Measurements from ENCODE around the gene DLX6.

Gene DLX6

GRCh38 chr7:96993094-96993865 lies 12.1 kb upstream of the DLX6 start:
- H3K79me2 ChIP-seq (ENCODE audit: control insufficient read depth, low read length) = no peaks in the 10 kb centered on the region
- peaks cover 16% of the 10 kb centered on the region for H3K27me3 ChIP-seq (ENCODE audit: control insufficient read depth, low read length)
- H3K9me2 ChIP-seq (replicated peaks; ENCODE audit: control insufficient read depth, low read length) = no peaks in the 10 kb centered on the region
- no peak overlapping the region for H3K27ac ChIP-seq (ENCODE audit: low read depth, low read length)
- H3K9me3 ChIP-seq (ENCODE audit: control insufficient read depth, insufficient read depth, low read length) = no peaks in the 10 kb centered on the region
- no peaks in the 10 kb centered on the region for H3K36me3 ChIP-seq (ENCODE audit: control insufficient read depth, low read length)
- TF ChIP-seq EZH2phosphoT487 (IDR thresholded peaks at IDR 0.05; ENCODE audit: borderline replicate concordance, low read length) (no peak), CTCF (IDR thresholded peaks at IDR 0.05; ENCODE audit: low read depth, low read length, poor library complexity, severe bottlenecking) (no peak)
- H3K4me1 ChIP-seq (ENCODE audit: control insufficient read depth, low read length) = no peaks in the 10 kb centered on the region
- H3F3A ChIP-seq (ENCODE audit: control insufficient read depth, insufficient read depth) = no peaks in the 10 kb centered on the region
- H4K20me1 ChIP-seq (ENCODE audit: control insufficient read depth, insufficient read depth, low read depth, low read length) = no peaks in the 10 kb centered on the region
- no peak overlapping the region for H3K4me2 ChIP-seq (ENCODE audit: low read length)
- H3K4me3 ChIP-seq (ENCODE audit: low read length) = no peak overlapping the region

GRCh38 chr7:96993980-96994379 lies 11.4 kb upstream of the DLX6 start:
- no peak overlapping the region for H3K4me3 ChIP-seq (ENCODE audit: low read length)

GRCh38 chr7:96995406-96996110 lies 9.8 kb upstream of the DLX6 start:
- H3K27ac ChIP-seq (ENCODE audit: low read depth, low read length) = no peak overlapping the region
- no peak overlapping the region for H3K4me3 ChIP-seq (ENCODE audit: low read length)
- no peaks in the 10 kb centered on the region for H3K79me2 ChIP-seq (ENCODE audit: control insufficient read depth, low read length)
- no peaks in the 10 kb centered on the region for H3K4me1 ChIP-seq (ENCODE audit: control insufficient read depth, low read length)
- no peaks in the 10 kb centered on the region for H4K20me1 ChIP-seq (ENCODE audit: control insufficient read depth, insufficient read depth, low read depth, low read length)
- H3K9me2 ChIP-seq (replicated peaks; ENCODE audit: control insufficient read depth, low read length) = no peaks in the 10 kb centered on the region
- H3F3A ChIP-seq (ENCODE audit: control insufficient read depth, insufficient read depth) = no peaks in the 10 kb centered on the region
- no peaks in the 10 kb centered on the region for H3K36me3 ChIP-seq (ENCODE audit: control insufficient read depth, low read length)
- H3K4me2 ChIP-seq (ENCODE audit: low read length) = no peak overlapping the region
- peaks cover 8% of the 10 kb centered on the region for H3K27me3 ChIP-seq (ENCODE audit: control insufficient read depth, low read length)
- TF ChIP-seq EZH2phosphoT487 (IDR thresholded peaks at IDR 0.05; ENCODE audit: borderline replicate concordance, low read length) = no peak
- no peaks in the 10 kb centered on the region for H3K9me3 ChIP-seq (ENCODE audit: control insufficient read depth, insufficient read depth, low read length)

More at GRCh38 chr7:96993980-96994379, 11.4 kb upstream of the DLX6 start:
- H4K20me1 ChIP-seq (ENCODE audit: control insufficient read depth, insufficient read depth, low read depth, low read length) = no peaks in the 10 kb centered on the region
- H3K9me2 ChIP-seq (replicated peaks; ENCODE audit: control insufficient read depth, low read length) = no peaks in the 10 kb centered on the region
- no peak overlapping the region for H3K4me2 ChIP-seq (ENCODE audit: low read length)
- no peaks in the 10 kb centered on the region for H3K9me3 ChIP-seq (ENCODE audit: control insufficient read depth, insufficient read depth, low read length)
- no peaks in the 10 kb centered on the region for H3K36me3 ChIP-seq (ENCODE audit: control insufficient read depth, low read length)
- no peak for TF ChIP-seq CTCF (IDR thresholded peaks at IDR 0.05; ENCODE audit: low read depth, low read length, poor library complexity, severe bottlenecking)
- no peak for TF ChIP-seq EZH2phosphoT487 (IDR thresholded peaks at IDR 0.05; ENCODE audit: borderline replicate concordance, low read length)
- no peaks in the 10 kb centered on the region for H3F3A ChIP-seq (ENCODE audit: control insufficient read depth, insufficient read depth)
- H3K4me1 ChIP-seq (ENCODE audit: control insufficient read depth, low read length) = no peaks in the 10 kb centered on the region
- no peak overlapping the region for H3K27ac ChIP-seq (ENCODE audit: low read depth, low read length)
- no peaks in the 10 kb centered on the region for H3K79me2 ChIP-seq (ENCODE audit: control insufficient read depth, low read length)
- H3K27me3 ChIP-seq (ENCODE audit: control insufficient read depth, low read length) = peaks cover 10% of the 10 kb centered on the region
